Cardiac septum (tissue), 1 donor: ENCODE results near the gene MYCN. TPM values are rescaled to one million over a fixed set of nuclear protein-coding genes. Genes with fewer than 3 reads are reported as not detected.
"Not testable (repeated sequence)": the region's sequence is repeated elsewhere in the genome, so short reads cannot be mapped to it uniquely, and the experiment has no call there.

Source experiments
- DNase-seq: peaks from one replicate; pipeline ENCODE4 v3.0.0-alpha.2; 2020; ENCODE audit warnings: low spot score
- intact Hi-C: fragments of 100-400 bp; cut with DNase I; formaldehyde crosslinking; loops from one replicate; pipeline ENCODE4 v1.14.0; 2022
- total RNA-seq: library from RNA; stranded (reverse); fragmentation: NEBNext Ultra II Directional; extraction: Animal tissue kit (Norgen Biotek cat#: 25700); gene quantifications from one replicate; pipeline ENCODE4 v1.2.1, GENCODE V29; 2021
- donor health status: DM: no; HTN: no; CAD: no.

Gene MYCN
- total RNA-seq, 1 donor from 2014 or later: 0.43 TPM

GRCh38 chr2:15953147-15953630, 12.8 kb downstream of the MYCN start:
- no peak for DNase-seq
- intact Hi-C loops: no loop called here

- intact Hi-C loops: no loop called here
- DNase-seq: no peak
These were observed 13.7 kb downstream of the MYCN start for GRCh38 chr2:15953891-15954680.

- DNase-seq: peak; percentile 36
- intact Hi-C loops: no loop called here
These were observed 14.4 kb downstream of the MYCN start for GRCh38 chr2:15954761-15955160.

DNA sequence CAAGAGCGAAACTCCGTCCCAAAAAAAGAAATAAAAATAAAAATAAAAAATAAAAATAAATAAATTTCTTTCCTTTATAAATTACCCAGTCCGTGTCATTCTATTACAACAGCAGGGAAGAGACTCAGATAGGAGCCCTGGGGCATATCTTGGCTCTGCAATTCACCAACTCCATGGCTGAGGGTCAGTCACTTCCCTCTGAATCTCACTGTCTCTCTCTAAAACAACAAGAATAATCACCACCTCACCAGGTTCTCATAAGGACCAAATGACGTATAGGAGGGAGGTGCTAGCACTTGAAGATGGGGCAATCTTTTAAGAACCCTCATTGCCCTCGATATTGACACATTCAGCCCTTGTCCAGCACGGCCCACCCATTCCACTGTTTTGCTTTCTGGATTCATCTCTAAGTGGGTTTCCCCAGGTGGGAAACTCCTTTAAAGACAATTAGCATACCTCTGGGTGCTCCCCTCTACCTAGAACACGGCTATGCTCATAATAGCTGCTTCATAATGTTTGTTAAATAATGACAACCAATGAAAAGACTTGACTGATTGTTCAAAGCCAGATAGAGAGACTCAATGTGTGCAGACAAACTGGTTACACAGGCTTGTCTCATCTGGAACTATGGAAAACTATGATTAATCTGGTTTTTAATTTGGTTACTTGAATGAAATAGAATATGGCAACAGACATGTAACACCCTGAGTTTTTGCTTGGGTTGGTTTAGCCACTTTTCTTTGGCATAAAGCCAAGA, 15.1 kb downstream of the MYCN start:
- peak; percentile 43 for DNase-seq
- intact Hi-C loops: no loop called here

DNA sequence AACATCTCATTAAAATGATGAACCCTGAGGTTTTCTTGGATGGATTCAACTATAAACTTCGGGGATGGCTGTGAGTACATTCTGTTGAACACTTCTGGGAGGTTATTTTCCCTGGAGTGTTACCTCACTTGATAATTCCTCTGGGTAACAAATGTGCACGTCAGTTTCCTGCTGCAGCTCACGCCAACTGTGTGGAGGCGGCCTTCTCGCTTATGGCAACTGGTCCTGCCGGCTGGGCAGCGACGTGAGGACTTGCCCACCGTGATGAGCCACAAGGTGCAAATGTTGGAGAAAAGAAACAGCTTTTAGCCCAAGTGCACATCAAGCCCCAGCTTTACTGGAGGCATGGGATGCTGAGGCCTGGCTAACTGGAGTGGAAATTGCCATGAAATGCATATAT, 15.9 kb downstream of the MYCN start:
- DNase-seq: no peak
- intact Hi-C loops: no loop called here

DNA sequence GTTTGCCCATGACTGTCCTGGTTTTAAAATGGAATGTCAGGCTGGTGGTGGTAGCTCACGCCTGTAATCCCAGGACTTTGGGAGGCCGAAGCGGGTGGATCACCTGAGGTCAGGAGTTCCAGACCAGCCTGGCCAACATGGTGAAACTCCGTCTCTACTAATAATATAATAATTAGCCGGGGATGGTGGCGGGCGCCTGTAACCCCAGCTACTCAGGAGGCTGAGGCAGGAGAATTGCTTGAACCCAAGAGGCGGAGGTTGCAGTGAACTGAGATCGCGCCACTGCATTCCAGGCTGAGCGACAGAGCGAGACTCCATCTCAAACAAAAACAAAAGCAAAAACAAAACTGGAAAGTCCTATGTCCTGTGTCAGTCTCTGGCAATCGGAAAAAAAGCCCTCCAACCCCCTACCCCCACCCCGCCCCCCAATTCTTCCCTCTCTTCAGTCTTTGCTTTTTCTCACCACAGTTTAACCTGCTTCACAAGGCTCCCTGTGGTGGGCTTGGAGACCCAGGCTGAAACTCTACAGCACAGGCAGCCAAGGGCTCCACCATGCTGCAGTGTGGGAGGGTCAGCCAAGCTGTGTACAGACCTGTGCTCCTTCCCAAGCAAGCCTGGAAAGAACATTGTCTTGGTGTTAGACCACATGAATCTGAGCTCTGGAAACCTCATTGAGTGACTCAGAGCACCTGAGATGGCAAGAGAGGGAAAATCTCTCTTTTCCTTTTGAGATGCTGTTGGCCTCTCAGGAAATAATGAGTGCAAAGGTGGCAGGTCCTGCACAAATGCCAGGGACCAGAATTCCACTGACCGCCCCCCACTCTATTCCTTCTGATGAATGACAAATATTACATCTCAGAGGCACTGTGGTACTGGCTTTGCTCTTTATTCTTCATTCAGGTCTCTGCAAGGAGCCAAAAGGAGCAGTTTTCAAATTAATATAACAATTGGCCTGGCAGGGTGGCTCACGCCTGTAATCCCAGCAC, 16.7 kb downstream of the MYCN start:
- intact Hi-C loops: no loop called here
- peak; percentile 58 for DNase-seq

GRCh38 chr2:15957881-15958713, 17.7 kb downstream of the MYCN start:
- intact Hi-C loops: no loop called here
- peak; percentile 14 for DNase-seq

GRCh38 chr2:15959331-15960153, 19.2 kb downstream of the MYCN start:
- intact Hi-C loops: no loop called here
- DNase-seq: peak; percentile 35

GRCh38 chr2:15960154-15960520, 19.8 kb downstream of the MYCN start:
- intact Hi-C loops: not testable (repeated sequence)

GRCh38 chr2:15963109-15963976, 23.0 kb downstream of the MYCN start:
- DNase-seq, intact Hi-C loops: not testable (repeated sequence)

More at GRCh38 chr2:15960154-15960520, 19.8 kb downstream of the MYCN start:
- DNase-seq: not testable (repeated sequence)

- peak; percentile 49 for DNase-seq
- intact Hi-C loops: no loop called here
These were observed 23.8 kb downstream of the MYCN start for GRCh38 chr2:15963977-15964670.

GRCh38 chr2:15964936-15965563, 24.7 kb downstream of the MYCN start:
- intact Hi-C loops: no loop called here
- DNase-seq: peak; percentile 65

- intact Hi-C loops: no loop called here
- peak; percentile 68 for DNase-seq
These were observed 25.2 kb downstream of the MYCN start for GRCh38 chr2:15965564-15966019.

GRCh38 chr2:15967415-15968279, 27.3 kb downstream of the MYCN start:
- DNase-seq: peak; percentile 10
- intact Hi-C loops: no loop called here
